T follicular helper cell (primary cell): Measurements from ENCODE around the gene CACNA1S.

ENCODE experiments used
- DNase-seq: peaks from one replicate; pipeline ENCODE4 v3.0.0-alpha.2; 2020; ENCODE audit warnings: low read depth

Gene CACNA1S

DNA sequence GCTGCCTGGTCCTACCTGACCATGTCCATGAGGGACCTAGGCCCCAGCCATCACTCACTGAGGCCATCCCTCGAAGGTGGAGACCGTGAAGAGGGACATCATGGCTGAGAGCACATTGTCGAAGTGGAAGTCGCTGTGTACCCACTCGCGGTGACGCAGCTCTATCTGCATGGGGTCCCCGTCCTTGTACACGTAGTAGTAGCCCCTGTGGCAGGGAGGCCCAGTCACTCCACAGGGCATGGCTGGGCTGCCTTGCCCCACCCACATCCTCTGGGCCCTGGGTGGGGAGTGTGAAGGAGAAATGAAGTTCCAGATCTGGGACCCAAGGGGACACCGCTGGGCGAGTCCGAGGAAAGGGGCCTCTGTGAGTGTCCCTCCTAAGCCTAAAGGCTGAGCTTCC, 50.3 kb downstream of the CACNA1S start:
- no peak for DNase-seq

DNA sequence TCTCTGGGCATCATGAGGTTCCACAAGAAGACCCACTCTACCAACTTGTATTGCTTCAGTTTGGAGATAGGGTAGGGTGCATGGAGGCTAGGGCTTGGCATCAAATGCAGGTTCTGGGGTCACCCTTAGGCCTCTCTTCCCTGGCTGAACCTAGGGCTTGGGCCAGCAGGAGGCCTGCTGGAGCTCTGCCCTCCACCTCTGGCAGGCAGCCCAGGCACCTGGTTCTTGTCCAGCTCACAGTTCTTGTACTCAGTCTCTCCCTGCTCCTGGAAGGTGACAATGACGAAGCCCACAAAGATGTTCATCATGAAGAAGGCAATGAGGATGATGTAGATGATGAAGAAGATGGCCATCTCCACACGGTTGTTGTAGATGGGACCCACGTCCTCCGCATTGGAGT, 51.2 kb downstream of the CACNA1S start:
- DNase-seq, result no peak

DNA sequence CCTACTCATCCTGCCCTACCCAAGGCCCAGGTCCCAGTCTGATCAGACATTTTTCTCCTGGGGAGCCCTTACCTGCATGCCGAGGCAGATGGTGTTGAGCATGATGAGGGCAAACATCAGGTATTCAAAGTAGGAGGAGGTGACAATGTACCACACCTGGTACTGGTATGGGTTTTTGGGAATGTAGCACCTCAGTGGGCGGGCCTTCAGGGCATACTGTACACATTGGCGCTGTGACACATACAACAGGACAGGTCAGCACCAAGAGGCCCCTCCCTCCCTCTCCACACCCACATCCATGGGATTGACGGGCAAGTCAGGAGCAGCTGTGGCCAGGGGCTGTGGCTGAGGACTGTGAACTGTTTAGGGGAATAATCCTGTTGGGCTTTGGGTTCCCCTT, 51.6 kb downstream of the CACNA1S start:
- no peak for DNase-seq

DNA sequence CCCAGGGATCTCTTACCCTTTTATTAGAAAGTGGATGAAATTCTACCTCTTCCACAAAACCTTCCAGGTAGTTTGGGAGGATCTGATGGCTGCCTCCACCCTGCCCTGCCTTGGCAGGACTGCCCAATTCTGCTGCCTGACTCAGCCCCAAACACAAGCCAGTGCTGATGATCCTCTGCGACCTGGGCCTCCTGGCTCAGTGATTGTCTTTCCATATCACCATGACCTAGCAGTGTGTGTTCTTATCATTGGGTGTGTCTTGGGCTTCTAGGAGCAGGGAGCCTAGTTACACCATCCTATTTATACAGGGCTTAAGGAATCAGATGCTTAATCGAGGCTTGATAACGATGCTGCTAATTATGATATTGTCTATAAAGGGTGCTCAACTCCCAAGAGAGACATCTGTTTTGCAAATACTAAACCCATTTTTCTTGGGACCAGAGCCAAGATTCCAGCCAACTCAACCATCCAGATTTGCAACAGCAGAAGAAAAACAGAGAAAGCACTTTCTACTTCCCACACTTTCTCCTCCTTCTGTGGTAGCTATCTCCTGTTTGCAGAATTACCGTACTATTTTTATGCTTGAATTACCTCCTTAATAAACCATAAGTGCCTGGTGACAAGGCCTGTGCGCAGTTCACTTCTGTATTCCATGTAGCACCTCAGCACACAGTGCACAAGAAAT, 52.2 kb downstream of the CACNA1S start:
- no peak for DNase-seq

DNA sequence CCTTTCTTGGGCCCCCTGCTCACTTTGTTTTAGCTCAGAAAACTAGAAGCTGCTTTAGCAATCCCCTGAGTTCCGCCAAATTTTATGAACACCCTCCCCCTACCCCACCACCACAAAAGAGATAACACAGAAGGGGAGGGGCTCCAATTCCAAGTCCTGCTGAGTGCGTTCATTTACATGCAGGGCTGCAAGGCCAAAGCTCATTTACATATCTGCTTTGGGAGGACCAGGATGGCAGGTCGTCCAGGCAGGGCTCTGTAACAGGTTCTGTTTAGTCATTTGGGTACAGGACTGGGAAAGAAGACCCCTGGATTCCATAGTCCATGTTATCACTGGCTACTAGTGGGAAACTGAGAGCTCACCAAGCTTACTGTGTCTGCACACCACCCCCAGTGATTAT, 52.8 kb downstream of the CACNA1S start:
- DNase-seq, result no peak

DNA sequence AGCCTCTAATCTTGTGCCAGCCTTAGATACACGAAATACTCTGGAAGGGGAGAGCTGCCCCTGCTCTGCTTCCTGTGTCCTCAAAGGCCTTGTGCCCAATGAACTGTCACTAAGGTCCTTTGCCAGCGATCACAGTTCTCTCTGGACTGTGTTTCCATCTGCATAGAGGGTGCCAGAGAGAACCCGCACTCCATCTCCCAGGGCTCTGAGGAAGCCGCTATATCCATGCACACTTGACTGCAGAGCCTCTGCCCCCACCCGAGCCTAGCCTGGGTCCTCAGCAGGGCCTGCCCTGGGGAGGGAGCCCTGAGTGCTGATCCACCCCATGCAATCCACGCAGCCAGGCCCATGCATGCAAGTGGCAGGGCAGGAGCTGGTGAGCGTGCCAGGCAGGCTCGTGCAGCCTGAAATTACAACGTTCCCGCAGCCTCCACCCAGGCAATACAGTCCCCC, 58.1 kb downstream of the CACNA1S start:
- no peak for DNase-seq

DNA sequence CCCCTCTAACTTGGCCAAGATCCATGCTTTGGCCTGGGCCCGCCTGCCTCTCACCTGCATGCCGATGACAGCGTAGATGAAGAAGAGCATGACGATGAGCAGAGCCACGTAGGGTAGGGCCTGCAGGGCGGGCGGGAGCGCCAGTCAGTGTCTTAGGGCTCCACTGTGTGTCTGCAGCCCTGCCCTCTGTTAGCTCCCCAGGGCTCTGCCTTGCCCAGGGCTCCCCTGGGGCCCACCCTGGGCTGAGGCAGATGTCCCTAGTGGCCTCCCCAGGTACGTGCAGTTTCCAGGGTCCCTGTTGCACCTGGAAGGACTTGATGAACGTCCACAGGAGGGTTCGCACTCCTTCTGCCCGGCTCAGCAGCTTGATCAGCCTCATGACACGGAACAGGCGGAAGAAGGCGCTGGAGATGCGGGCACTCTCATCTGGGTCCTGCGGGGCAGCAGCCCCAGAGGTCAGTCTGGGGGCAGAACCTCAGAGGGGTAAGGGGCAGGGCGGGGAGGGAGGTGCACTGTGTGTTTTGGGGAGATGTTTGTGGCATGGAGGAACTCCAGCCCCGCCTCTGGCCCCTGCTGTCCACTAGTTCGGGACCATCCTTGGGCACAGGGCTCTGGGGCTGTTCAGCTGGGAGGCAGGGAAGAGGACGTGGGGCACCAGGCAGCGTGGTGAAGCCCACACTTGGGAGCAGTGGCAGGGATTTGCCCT, 58.9 kb downstream of the CACNA1S start:
- DNase-seq, result no peak

DNA sequence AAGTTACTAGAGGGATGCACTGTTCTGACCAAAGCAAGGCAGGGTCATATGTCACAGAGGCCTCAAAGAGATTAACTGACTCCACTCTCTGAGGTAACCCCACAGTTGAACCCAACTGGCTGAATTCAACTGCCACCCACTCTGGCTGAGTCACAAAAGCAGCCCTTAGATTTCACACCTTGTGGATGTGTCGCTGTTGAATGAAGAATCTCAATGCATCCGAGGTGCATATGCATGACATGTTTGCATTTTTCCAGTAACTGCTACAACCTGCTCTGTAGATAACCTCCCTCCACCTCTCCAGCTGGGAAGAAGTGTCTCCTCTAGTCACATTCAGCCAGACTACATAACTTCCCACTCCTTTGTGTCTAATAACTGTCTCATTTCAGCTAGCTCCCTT, 60.8 kb downstream of the CACNA1S start:
- no peak for DNase-seq

DNA sequence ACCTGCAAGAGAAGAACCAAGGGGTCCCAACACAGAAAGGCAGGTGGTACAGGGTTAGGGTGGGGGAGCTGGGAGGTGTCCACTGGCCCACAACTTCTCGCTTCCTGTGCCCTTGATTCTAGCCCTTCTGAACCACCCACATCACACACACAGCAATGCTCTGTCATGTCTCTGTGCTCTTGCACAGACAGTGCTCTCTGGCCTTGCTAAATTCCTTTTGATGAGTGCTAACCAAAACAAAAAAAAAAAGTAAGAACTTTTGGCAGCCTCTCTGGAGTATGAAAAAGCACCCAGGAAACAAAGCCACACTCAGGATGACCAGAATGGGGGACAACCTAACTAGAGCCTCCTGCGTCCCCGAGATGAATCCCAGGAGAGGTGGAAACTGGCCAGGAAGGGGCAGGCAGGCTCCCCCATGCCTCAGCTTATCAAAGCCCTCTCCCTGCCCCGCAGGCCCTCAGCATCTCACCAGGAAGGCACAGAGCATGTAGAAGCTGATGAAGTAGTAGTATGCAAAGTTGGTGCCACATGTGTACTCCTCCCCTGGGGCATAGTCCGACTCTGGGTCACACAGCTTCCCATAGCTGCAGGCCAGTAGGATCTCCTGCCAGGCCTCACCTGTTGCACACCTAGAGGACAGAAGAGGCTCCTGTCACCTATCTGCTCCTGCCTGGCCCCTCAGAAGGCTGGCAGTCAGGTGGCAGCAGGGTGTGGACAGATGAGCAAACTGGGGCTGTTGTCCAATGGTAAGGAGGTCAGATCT, 61.5 kb downstream of the CACNA1S start:
- DNase-seq, result no peak

DNA sequence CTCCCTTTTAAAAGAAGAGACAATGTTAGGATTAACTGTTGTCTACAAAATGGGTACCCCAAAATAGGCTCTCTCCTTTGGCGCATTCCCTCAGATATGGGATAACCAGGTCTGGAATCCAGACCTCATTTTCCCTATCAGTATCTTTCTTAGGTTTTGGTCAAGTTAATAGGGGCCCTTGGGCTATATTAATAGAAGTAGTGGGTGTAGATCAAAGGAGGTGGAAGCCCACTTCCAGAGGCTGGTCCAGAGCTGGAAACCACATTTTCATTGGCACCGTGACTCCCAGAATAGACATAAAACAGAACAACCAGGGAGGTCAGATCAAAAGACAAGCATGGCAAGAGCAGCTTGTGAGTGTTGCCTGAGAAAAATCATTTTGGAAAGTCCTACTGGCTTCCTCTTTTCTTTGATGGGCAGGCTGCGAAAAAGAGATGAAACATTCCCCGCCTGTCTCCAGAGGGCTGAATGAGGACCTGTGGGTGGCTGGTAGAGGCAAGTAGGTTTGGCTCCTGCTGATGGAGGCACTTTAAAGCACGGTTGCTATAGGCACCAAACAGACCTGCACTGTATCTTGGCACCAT, 62.9 kb downstream of the CACNA1S start:
- DNase-seq, result no peak

DNA sequence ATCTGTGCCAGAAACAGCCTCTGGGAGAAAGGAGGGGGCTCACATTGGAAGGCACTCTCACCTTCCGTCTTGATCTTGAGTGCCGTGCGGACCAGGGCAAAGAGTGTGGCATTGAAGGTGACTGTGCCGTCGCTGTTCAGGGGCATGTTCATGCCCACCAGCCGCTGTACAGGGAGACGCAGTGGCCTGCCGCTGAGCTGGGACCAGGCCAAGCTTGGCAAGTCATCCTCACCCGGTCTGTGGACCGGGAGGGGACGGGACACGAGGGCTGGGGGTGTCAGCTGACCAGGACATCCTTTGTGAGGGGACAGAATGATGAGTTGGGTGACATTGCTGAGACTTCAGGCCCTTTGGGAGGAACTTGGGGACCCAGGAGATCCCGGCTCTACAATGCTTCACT, 63.7 kb downstream of the CACNA1S start:
- DNase-seq, result no peak

DNA sequence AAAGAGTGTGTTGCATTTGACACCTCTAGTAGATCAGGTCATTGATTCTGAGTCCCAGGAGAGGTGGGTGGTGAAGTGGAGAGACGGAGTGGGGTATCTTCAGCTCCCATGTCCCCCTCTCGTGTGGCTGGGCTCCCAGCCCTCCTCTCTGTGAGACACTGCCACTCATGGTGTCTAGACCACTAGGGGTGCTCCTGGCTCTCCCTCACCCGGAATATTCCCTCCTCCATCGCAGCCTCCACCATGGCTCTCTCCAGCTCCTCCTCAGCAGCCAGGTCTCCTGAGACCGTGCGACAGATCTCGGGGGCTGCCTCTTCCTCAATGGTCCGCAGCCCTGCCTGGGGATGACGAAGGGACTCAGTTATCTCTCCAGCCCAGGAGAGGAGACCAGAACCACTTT, 68.1 kb downstream of the CACNA1S start:
- no peak for DNase-seq

DNA sequence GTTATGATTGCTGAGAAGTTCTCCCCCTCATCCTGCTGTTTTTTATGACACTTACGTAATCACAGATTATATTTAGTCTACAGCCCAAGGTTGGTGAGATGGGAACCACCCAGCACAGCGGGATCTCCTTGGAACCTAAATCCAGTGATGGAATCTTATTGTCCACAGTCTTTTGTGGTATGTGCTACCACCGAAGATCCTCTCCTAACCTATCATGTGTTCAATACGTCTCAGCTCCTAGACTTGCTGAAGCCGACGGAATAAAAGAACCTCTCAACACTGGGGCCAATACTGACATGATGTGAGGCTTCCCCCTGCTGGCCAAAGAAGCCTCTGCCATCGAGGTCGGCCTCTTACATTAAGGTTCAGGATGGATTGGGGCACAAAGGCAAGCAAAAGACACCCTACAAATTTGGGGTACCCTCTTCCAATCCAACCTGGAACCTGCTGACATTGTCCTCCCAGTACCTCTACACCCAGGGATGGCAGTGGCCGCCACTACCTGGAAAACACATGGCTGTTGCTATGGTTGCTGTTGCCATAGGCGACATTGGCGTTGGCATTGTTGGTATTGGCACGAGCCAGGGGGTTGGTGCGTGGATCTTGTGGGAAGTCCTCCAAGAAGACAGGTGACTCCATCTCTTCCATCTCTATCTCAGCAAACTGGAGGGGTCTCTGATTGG, 69.3 kb downstream of the CACNA1S start:
- DNase-seq, result peak; percentile 60

- DNase-seq, result no peak
These were observed 71.2 kb downstream of the CACNA1S start for GRCh38 chr1:201041011-201041410.

DNA sequence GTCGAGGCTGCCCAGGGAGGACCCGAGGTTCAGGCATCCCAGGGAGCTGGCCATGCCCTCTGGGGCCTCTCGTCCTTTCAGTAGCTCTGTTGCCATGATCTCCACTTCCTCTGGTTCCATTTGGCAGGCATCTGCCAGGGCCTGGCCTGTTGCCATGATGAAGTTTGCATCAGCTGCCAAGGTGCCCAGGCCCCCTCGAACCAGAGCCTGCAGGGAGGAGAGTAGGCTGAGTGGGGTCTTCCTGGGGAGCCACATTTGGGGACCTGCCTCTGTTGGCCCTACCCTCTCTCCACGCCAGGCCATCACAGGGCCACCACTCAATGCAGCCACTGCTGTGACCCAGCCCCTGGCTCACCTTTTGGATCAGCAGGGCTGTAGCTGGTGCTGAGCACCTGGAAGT, 72.3 kb downstream of the CACNA1S start:
- DNase-seq, result no peak

DNA sequence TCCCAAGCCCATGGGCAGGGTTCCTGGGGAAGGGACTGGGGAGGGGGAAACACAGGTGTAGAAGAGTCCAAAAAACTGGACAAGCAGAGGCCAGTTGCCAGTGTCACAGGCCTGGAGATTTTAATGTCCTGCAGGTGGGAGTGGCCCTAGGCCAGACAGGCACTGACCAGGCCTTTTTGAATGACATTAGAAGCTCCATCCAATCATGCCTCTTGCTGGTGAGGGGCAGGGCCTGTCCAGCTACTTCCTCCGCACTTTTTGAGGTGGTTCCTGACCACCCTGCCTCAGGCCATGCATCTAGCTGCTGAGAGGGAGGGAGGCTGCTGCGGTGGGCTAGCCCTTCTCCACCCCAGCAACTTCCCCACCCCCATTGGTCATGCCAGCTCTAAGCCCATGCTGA, 72.8 kb downstream of the CACNA1S start:
- no peak for DNase-seq

DNA sequence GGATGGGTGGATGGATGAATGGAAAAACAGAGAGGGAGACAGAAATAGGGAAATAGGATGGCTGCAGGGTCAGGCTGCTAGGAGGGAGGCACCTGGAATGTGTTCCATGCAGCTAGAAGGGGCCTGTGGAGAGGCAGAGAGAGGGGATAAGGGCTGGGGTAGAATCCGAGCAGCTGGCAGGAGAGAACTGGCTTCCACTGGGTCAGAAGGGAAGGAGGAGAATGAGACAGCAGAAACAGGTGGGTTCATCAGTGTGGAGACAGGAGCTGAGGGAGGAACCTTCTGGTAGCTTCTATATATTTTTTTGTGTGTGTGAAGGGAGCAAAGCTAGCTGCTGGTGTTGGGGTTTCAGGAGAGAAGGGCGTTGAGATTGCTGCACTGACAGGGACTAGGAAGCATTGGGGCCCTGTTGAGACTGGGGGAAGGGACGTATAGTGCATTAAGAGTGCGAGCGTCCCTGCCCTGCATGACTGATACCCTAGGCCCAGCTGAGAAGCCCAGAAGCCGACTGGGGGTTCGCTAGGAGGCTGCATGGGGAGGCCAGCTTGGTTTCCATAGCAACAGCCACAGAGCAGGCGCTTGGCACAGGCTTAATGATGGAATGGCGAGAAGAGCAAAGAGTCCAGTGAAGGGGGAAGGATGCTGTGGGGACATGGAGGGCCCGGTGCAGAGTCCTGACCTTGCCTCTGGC, 73.9 kb downstream of the CACNA1S start:
- no peak for DNase-seq

DNA sequence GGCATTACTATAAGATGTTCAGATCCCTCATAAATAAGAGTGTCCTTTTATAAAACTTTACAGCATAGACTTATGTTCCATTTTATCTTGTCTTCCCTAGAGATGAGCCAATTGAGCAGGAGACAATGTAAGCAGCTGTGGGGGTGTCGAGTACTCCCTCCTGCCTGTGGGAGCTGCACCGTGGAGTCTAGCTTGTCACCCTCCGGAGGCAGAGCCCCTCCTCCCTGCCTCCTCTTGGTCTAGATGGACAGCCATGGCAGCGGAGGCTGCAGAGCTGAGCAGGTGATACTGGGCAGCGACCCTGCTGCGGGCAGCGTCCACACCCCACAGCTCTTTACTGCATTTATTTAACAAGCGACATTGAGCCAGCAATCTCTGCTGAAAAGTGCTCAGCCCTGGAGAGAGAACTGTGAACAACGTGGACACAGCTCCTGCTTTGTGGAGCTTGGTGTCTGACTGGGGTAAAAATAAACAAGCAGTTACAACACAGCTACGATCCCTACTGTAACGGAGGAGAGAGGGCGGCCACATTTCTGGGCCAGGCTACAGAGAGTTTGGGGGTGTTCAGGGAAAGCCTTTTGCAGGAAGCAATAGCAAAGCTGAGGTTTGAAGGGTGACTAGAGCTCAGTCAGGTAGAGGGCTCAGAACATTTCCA, 75.9 kb downstream of the CACNA1S start:
- no peak for DNase-seq

DNA sequence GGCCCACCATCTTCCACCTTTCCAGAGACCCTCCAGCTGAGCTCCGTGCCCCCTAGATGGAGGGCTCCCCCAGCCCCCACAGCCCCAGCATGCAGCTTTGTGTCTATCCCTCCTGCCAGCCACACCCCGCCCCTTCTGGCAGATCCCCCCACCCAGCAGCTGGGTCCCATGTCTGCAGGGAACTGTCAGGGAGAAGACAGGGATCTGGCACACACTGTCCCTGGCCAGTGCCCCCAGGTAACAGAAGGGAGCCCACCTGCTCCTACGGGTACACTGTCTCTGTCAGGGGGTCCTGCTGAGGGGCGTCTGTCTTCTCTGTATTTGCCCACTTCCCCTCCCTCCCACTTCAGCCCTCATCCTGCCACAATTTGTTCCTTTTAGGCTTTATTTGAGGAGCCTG, 77.6 kb downstream of the CACNA1S start:
- DNase-seq, result no peak

GRCh38 chr1:201032408-201032807, 79.8 kb downstream of the CACNA1S start:
- DNase-seq, result no peak

GRCh38 chr1:201028461-201028889, 83.8 kb downstream of the CACNA1S start:
- DNase-seq, result no peak
